BJ (cell line): Measurements from ENCODE around the gene ELF2. TPM values are rescaled to one million over a fixed set of nuclear protein-coding genes. Genes with fewer than 3 reads are reported as not detected.

ENCODE experiments used
- CTCF ChIA-PET: fragments of 350-600 bp; formaldehyde crosslinking; extraction: SDS; loops from one replicate; lab custom pipeline; 2021; ENCODE audit warnings: antibody characterized with exemption, inconsistent platforms; lab: Yijun Ruan, JAX
- POLR2A ChIA-PET: fragments of 300-600 bp; sonication (Branson Sonifier 250); formaldehyde crosslinking; extraction: SDS; loops from one replicate; lab custom pipeline; 2021; ENCODE audit warnings: antibody characterized with exemption; lab: Charles Lee
- DNase-seq: peaks from one replicate; pipeline ENCODE4 v3.0.0-alpha.2; 2011; ENCODE audit warnings: low read depth
- H3K27me3 ChIP-seq: 2 replicates; pipeline ENCODE4 v1.6.0; 2011; ENCODE audit warnings: low read length; ENCODE audit not compliant: control insufficient read depth, insufficient read depth
- H3K36me3 ChIP-seq: 2 replicates; pipeline ENCODE4 v1.5.1; 2011; ENCODE audit warnings: low read length; ENCODE audit not compliant: control insufficient read depth, insufficient read depth
- H3K4me3 ChIP-seq: 2 replicates; pipeline ENCODE4 v1.5.1; 2011; ENCODE audit warnings: low read depth, mild to moderate bottlenecking, control low read depth, low read length
- CTCF ChIP-seq: IDR thresholded peaks from 2 replicates; pipeline ENCODE4 v1.5.1; 2011; ENCODE audit warnings: low read depth, mild to moderate bottlenecking, control low read depth, inconsistent platforms, low read length, moderate library complexity; ENCODE audit not compliant: insufficient read depth
- polyA plus RNA-seq: library from polyadenylated mRNA; depleted of rRNA; stranded (reverse); fragments of >200 nt; gene quantifications from 2 replicates; pipeline ENCODE4 v1.2.3, GENCODE V29; 2011

ELF2 gene
- polyA plus RNA-seq, 1 experiment = 23.9 TPM

GRCh38 chr4:139020384-139020783 lies 156.6 kb downstream of the ELF2 start:
- Histone ChIP-seq H3K4me3 (no peak overlapping the region), H3K27me3 (no peaks in the 10 kb centered on the region), H3K36me3 (no peaks in the 10 kb centered on the region)
- DNase-seq = no peak
- ChIA-PET POLR2A (no interaction called here), CTCF (interaction anchor here (1.1 to 5.3 kb wide), 2 partner anchors 9 to 149 kb away, joined by 3 to 36 read pairs; no protein-coding TSS in a partner anchor)
- no peak for TF ChIP-seq CTCF

- no peaks in the 10 kb centered on the region for H3K36me3 ChIP-seq
- peak; percentile 62 for DNase-seq
- H3K27me3 ChIP-seq = no peaks in the 10 kb centered on the region
- ChIA-PET POLR2A (no interaction called here), CTCF (interaction anchor here (0.6 to 5.3 kb wide), 3 partner anchors 11 to 157 kb away, joined by 3 to 36 read pairs (median 3); no protein-coding TSS in a partner anchor)
- TF ChIP-seq CTCF = no peak
- no peak overlapping the region for H3K4me3 ChIP-seq
Measured at GRCh38 chr4:139018971-139019758, 157.9 kb downstream of the ELF2 start.

GRCh38 chr4:139018501-139018900 lies 158.5 kb downstream of the ELF2 start:
- TF ChIP-seq CTCF = no peak
- CTCF ChIA-PET = interaction anchor here (0.6 to 5.3 kb wide), 2 partner anchors 11 to 158 kb away, joined by 3 to 36 read pairs; no protein-coding TSS in a partner anchor
- H3K27me3 ChIP-seq = no peaks in the 10 kb centered on the region
- no peak overlapping the region for H3K4me3 ChIP-seq
- H3K36me3 ChIP-seq = no peaks in the 10 kb centered on the region
- DNase-seq = no peak
- POLR2A ChIA-PET = no interaction called here

- DNase-seq = no peak
- ChIA-PET POLR2A (no interaction called here), CTCF (interaction anchor here (5.3 kb wide), 1 partner anchor 12 kb away, joined by 36 read pairs; no protein-coding TSS in a partner anchor)
- H3K36me3 ChIP-seq = no peaks in the 10 kb centered on the region
- no peaks in the 10 kb centered on the region for H3K27me3 ChIP-seq
- no peak overlapping the region for H3K4me3 ChIP-seq
- no peak for TF ChIP-seq CTCF
Measured at GRCh38 chr4:139017861-139018260, 159.2 kb downstream of the ELF2 start.

GRCh38 chr4:139015948-139016471 lies 161.0 kb downstream of the ELF2 start:
- peak overlapping the region; percentile 59 for H3K4me3 ChIP-seq
- no peaks in the 10 kb centered on the region for H3K36me3 ChIP-seq
- peak; percentile 12; the same call in 1 of the 2 replicates for TF ChIP-seq CTCF
- DNase-seq = no peak
- ChIA-PET CTCF (no interaction called here), POLR2A (no interaction called here)
- no peaks in the 10 kb centered on the region for H3K27me3 ChIP-seq
